HG02798 (cell line): Measurements from ENCODE around the gene TPO.
"Not testable (repeated sequence)": the region's sequence is repeated elsewhere in the genome, so short reads cannot be mapped to it uniquely, and the experiment has no call there.

Experiments
- ATAC-seq: cut with Tn5 transposase; IDR thresholded peaks from one replicate; pipeline ENCODE4 v1.9.1; 2021; ENCODE audit warnings: mild to moderate bottlenecking; ENCODE audit not compliant: unreplicated experiment, poor library complexity

The TPO gene

DNA sequence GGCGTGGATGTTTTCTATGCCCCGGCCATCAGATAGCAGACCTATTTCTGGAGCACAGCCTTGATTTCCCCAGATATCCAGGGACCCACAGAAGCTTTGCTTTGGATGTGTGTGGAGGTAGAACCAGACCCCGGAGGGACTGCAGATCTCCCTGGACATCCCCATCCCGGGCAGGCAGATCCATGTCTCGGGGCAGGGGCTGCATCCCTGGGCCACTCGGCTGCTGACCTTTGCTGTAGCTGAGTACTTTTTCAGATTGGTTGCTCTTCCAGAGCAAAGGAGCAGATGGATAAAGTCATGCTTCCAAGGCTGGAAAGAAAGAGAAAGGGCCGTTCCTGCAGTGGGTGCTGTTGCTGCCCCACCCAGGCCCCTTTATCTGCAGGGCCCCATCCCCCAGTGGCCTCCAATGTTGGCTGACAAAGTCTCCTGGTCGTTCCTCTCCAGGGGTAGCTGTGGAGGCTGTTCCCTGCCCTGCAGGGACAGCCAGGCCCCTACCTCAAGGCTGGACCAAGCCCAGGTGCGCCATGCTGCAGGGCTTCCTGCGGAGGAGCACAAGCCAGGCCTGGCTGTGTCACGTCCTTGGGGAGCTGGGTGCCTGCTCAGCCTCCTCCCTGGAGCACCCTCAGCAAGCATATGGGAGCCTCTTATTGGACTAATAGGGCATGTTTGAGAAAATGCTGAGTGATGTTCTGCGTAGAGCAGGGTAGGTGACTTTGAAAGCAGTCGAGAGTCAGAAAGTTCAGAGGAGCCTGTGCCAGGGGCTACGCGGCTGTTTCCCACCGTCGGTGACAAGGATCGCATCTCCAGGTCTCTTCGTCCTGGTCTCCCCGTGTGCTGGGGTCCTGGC is 68.4 kb downstream of the TPO start:
- ATAC-seq: no peak

DNA sequence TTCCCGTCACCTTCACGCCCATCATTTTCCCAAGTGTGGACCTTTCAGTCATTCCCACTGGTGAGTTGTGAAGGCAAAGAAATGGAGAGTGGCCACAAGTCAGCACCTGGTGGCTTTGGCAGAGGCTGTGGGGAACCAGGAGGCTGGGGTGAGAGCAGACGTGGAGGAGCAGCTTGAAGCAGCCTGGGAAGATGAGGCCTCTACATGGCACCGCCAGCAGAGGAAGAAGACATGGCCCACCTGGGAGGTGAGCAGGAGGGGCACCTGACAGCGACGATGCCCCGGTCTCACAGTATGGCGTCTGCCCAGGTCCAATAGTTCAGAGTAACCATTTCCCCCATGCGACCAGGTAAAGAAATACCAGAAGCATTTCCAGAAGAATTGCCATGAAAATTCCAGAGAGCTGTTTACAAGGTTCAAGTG is 69.0 kb downstream of the TPO start:
- no peak for ATAC-seq

DNA sequence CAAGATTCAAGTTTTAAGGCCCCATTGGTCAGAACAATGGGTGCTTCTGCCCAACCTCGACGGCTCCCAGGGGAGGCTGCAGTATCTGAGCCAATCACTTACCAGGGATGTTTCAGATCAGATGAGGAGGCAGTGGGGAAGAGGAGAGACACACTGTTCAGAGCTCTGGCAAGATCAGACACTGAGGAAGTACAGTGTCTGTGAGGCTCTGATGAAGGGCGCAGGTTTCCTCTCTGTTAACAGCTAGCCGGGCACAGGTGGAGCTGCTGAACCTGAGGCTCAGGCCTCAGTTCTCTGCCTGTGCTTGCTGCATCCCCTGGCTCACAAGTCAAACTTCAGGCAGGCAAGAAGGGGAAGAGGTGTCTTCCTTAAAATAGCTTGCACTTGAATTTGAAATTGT is 69.7 kb downstream of the TPO start:
- ATAC-seq: no peak

DNA sequence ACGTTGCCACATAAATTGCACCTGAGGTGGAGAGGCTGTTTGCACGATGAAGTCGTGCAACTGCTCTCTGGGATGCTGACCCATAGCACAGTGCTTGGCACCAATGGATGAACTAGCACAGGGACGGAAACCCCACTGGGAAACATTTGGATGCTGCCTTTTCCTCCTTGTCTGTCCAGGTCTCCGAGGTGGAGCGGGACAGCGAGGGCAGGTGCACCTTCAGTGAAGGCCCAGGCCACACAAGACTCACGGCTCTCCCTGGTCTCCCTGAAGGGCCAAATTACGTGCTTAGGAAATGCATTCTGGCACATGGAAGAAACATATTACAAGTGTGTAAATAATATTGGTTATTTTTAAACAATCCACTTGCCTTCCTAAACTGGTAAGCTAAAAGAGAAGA is 70.3 kb downstream of the TPO start:
- ATAC-seq: no peak

DNA sequence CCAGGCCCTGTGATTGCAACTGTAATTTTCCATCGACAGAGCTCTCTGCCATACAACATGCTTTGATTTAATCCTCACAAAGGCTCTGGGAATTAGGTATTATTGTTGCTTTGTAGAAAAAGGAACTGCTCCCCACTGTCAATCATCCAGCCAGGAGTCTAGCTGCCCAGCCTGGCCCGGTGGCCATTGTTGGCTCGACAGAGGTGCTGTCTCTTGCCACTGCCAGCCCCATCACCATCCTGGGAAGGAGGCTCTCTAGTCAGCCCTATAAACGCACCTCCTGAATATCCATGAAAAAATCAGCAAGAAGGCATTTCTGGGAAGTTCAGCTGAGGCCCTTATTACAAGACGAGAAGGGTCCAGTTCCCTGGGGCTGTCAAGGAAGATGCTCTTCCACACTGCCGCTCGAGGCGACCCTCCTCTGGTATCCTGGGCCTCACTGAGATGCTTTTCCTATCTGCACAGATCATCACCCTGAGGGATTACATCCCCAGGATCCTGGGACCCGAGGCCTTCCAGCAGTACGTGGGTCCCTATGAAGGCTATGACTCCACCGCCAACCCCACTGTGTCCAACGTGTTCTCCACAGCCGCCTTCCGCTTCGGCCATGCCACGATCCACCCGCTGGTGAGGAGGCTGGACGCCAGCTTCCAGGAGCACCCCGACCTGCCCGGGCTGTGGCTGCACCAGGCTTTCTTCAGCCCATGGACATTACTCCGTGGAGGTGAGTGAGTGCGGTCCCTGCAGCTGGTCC is 71.0 kb downstream of the TPO start:
- no peak for ATAC-seq

DNA sequence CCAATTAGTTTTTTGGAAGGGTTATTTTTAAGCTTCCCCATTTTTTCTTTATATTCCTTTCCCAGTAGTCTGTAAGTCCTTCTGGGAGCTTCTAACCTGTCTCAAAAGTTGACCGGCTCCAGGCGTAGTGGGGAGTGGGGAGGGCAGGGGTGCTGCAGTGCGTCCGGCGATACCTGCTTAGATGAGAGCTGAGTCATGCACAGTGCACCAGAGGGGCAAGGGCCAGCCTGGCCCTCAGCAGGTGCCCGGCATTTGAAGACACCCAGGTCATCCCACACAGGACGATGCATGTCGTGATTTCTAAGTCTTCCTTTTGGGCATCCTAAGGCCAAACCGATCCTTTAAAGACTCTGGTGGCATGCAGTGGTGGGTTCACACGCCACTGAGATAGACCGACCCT is 73.4 kb downstream of the TPO start:
- no peak for ATAC-seq

DNA sequence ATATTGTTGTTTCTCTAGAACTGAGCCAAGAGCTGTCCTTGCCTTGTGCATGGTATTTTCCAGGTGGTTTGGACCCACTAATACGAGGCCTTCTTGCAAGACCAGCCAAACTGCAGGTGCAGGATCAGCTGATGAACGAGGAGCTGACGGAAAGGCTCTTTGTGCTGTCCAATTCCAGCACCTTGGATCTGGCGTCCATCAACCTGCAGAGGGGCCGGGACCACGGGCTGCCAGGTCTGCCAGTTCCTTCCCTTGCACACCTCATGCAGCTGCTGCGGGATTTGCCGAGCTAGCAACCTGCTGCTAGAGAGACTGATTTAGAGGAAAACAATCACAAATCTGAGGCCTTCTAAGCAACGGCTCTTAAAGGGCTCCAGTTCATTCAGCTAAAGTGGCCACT is 74.5 kb downstream of the TPO start:
- no peak for ATAC-seq

DNA sequence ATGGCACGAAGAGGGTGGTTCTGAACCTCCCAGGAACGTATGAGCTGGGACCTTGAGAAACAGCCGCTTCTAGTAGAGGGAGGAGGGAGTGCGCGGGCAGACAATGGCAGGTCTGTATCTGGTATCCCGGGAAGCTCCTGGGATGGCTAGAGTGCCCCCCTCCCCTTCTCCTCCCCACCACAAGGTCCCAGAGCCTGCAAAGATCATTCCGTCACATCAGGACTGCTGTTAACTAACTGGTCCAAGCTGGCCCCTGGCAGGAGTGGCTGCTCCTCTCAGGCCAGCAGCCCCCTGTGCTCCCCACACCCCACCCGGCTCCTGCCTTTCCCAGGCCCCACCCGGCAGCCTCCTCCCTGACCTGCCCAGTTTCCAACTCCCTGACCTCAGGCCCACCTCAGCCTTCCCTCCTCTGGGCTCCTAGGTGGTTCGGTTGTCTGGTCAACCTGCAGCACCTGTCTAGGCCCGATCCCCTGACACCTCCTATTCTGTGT is 75.0 kb downstream of the TPO start:
- ATAC-seq: no peak

DNA sequence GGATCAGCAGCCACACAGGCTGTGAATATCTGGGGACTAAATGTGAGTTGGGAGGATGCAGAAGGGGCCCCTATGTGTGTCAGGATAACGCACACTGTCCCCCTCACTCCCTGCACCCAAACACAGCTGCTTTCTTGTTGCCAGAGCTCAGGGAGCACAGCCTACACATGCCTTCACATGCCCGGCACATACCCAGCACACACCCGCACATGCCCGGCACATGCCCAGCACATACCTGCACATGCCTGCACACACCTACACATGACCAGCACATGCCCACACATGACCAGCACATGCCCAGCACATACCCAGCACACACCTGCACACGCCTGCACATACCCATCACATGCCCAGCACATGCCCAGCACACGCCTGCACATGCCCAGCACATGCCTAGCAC is 75.6 kb downstream of the TPO start:
- no peak for ATAC-seq

DNA sequence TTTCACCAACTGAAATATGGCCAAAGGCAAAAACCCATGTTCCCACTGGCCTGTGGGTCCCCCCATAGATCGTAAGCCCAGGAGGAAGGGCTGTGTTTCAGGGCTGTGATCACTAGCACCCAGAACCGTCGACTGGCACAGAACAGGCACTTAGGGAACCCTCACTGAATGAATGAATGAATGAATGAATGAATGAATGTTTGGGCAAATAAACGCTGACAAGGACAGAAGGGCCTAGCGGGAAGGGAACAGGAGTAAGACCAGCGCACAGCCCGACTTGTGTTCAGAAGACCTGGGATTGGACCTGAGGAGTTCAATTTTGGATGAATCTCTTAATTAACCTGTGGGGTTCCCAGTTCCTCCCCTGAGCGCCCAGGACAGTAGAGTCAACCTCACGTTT is 76.2 kb downstream of the TPO start:
- no peak for ATAC-seq

DNA sequence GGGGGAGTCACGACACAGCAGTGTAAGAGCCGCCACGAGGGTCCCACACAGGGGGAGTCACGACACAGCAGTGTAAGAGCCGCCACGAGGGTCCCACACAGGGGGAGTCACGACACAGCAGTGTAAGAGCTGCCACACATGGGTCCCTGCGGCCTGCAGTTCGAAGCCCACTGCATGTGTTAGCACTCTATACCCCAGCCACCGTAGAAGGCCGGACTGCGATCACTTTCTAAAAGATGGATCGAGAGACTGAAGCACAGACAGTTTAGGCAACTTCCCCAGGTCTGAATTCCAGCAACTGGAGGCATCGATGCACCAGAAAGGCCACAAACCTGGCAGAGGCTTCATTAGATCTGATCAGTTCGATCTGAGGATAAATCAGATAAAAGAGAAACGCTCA is 77.1 kb downstream of the TPO start:
- not testable (repeated sequence) for ATAC-seq

DNA sequence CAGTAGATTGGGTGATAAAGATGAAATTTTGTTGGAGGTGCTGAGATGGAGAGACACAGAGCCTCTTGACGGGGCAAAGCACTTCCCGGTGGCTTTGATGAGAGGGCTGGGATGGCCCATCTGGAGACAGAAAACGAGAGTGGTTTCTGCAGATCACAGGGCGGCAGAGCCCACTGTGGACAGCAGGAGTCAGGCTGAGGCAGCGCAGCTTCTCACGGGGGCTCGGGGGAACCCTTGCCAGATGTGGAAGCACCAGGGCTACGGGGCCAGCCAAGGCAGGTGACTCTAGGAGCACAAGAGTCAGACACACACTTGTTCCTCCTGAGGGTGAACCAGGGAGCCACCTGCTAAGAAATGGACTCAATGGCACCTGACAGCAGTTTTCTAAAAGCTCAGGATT is 78.5 kb downstream of the TPO start:
- no peak for ATAC-seq

DNA sequence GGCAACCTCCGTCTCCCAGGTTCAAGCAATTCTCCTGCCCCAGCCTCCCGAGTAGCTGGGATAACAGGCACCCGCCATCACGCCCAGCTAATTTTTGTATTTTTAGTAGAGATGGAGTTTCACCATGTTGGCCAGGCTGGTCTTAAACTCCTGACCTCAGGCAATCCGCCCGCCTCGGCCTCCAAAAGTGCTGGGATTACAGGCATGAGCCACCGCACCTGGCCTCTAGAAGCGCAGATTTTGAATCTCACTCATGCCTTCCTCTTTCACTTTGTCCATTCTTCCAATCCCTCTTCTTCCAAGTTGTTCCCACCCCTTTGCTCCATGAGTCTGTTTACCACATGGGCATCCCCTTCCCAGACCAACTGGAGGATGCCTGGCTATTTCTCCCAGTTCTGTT is 79.0 kb downstream of the TPO start:
- ATAC-seq: not testable (repeated sequence)

DNA sequence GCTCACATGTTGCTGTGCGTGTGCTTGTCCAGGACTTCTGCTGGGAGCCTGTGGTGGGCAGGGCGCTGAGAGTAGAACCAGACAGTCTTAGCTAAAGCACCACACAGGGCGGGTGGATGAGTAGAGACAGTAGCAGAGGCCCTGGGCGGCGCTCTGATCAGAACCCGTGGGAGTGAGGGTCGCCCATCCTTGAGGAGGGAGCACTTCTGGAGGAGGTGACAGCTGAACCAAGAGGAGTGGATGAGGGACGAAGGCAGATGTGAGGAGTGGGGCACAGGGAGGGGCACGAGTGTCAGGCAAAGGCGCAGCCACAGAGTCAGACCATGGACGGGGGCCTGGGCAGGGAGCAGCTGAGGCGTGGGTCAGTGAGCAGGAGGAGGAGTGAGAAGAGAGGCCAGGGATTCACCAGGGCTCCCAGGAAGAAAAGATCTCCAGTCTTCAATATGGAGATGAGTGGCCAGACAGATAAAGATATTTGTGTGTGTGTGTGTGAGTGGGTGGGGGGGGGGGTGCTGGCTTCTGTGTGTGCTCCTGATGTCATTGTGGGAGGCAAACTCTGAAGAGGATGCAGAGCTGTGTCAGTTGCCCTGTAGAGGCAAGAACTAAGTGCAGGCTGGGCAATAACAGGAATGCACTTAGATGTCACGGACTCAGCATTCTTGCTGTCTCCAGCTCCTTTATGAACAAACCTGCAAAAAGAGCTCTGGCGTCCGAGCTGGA is 79.6 kb downstream of the TPO start:
- no peak for ATAC-seq

DNA sequence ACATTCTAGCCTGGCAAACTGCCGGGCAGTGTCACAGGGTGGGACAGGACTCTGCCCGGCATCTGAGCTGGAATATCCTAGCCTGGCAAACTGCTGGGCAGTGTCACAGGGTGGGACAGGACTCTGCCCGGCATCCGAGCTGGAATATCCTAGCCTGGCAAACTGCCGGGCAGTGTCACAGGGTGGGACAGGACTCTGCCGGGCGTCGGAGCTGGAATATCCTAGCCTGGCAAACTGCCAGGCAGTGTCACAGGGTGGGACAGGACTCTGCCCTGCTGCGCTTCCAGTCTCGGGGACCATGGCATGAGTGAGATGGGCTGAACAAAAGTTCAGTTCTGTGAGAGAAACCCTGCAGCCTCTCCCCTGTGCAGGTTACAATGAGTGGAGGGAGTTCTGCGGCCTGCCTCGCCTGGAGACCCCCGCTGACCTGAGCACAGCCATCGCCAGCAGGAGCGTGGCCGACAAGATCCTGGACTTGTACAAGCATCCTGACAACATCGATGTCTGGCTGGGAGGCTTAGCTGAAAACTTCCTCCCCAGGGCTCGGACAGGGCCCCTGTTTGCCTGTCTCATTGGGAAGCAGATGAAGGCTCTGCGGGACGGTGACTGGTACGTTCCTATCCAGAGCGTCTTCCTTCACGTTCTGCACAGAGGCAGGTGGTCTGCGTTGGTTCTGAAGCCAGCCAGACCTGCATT is 80.3 kb downstream of the TPO start:
- ATAC-seq: no peak

DNA sequence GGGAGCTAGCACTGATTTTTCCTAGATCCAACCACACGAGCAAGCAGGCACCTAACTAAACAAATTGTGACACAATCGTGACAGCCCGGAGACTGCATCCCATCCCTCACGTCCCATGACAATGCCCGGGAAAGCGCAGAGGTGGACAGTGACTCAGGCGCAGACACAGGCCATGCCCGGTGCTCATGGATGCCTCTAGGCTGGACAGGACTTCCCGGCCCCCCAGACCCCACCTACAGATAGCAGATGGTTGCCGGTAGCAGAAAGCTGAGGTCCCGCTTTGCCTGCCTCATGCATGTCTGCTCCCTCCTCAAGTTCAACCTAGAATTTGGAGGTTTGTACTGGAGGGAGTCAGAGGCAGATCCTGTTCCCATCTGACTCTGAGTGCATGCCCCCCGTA is 81.0 kb downstream of the TPO start:
- no peak for ATAC-seq

DNA sequence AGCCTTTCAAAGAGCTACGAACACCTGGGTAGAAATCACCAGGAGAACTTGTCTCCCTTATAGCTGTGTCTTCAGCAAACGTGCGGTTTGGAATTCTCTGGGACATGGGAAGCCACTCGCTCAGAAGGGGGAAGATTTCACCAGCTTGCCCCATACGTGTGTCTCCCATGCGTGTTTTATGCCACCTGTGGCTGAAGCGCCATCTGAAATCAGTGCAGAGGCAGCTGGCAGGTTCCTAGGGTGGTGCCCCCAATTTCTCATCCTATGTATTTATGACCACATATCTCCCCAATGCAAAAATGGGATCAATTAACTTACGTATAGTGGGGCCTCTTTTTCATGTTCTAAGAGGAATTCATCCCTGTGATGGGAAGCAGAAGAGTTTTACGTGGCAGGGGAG is 81.6 kb downstream of the TPO start:
- no peak for ATAC-seq

DNA sequence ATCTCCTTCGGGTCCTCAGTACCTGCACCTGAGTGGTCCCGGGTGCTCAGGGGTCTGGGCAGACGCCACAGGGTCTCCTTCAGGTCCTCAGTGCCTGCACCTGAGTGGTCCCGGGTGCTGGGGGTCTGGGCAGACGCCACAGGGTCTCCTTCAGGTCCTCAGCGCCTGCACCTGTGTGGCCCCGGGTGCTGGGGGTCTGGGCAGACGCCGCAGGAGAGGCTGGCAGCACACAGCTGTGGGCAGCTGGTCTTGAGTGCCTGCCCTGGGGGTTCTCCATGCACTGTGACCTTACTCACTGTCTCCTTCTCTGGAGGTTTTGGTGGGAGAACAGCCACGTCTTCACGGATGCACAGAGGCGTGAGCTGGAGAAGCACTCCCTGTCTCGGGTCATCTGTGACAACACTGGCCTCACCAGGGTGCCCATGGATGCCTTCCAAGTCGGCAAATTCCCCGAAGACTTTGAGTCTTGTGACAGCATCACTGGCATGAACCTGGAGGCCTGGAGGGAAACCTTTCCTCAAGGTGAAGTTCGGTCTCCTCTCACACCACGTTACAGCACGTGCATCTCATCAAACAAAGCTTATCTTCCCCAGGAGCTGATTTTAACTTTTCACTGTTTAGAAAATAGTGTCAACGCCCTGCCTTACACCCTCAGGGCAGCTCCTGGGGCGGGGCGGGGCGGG is 82.6 kb downstream of the TPO start:
- no peak for ATAC-seq

DNA sequence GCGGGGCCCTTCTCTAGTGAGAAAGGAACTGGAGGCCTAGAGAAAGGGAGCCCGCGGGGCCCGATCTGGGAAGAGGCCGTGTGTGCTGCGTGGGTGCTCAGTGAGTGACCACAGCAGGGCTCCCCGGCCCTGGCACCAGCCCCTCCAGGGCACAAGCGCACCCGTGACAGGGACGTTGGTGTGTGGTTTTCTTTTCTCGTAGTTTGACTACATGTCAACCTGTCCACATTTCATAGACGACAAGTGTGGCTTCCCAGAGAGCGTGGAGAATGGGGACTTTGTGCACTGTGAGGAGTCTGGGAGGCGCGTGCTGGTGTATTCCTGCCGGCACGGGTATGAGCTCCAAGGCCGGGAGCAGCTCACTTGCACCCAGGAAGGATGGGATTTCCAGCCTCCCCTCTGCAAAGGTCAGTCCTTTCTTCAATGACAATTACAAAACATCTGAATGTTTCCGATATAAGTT is 83.1 kb downstream of the TPO start:
- ATAC-seq: no peak

DNA sequence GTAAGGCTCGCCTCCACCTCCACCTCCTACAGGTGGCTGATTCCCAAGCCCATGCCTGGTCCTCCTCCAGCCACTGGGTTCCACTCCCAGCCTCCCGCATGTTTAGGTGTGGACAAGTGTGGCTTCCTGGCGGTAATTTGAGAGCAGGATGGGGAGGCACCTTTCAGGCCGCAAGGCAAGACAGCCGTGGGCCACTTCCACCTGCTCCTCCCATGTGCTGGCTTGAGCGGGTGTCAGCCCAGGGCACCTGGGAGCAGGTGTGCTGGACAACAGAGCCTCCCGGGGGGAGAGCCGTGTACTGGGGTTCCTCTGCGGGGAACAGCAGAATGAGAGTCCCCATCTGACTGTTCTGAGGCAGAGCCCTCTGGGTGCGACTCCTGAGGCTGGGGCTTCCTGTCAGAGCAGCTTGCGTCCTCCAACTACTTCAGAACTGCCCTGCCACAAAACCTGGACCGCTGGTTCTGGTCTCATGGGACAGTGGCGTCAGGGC is 83.9 kb downstream of the TPO start:
- no peak for ATAC-seq
